ENCODE results near the gene OBSCN.

GRCh38 chr1:228226956-228227791 is 19.3 kb downstream of the OBSCN start:
- TF ChIP-seq CTCF (IDR thresholded peaks at IDR 0.05; ENCODE audit: insufficient read depth, low read depth, low read length) (peak; percentile 10), EZH2 (IDR thresholded peaks at IDR 0.05; ENCODE audit: insufficient read depth, low read length) (no peak)
